ENCODE measurements around the gene RIN3.

RIN3 gene

GRCh38 chr14:92513204-92513965, at the start of gene RIN3:
Gene RIN3, plus strand, starts transcription at chr14:92513781. Its CDS starts 152 bp downstream, at chr14:92513933.
- DNase-seq: peak; percentile 7

GRCh38 chr14:92464156-92464555, 49.4 kb upstream of the RIN3 start:
- DNase-seq: no peak

GRCh38 chr14:92464716-92465115, 48.9 kb upstream of the RIN3 start:
- no peak for DNase-seq

- DNase-seq: no peak
Observed at GRCh38 chr14:92465353-92466055, 48.1 kb upstream of the RIN3 start.

GRCh38 chr14:92466059-92466458, 47.5 kb upstream of the RIN3 start:
- DNase-seq: no peak

GRCh38 chr14:92469515-92469914, 44.1 kb upstream of the RIN3 start:
- no peak for DNase-seq

- DNase-seq: no peak
Observed at GRCh38 chr14:92470215-92470614, 43.4 kb upstream of the RIN3 start.

- DNase-seq: no peak
Observed at GRCh38 chr14:92470811-92471210, 42.8 kb upstream of the RIN3 start.

- DNase-seq: no peak
Observed at GRCh38 chr14:92471919-92472318, 41.7 kb upstream of the RIN3 start.

- no peak for DNase-seq
Observed at GRCh38 chr14:92472860-92473259, 40.7 kb upstream of the RIN3 start.

- no peak for DNase-seq
Observed at GRCh38 chr14:92473261-92473968, 40.2 kb upstream of the RIN3 start.

GRCh38 chr14:92473969-92474535, 39.5 kb upstream of the RIN3 start:
- no peak for DNase-seq

GRCh38 chr14:92475037-92475436, 38.5 kb upstream of the RIN3 start:
- DNase-seq: no peak

GRCh38 chr14:92475451-92476187, 38.0 kb upstream of the RIN3 start:
- DNase-seq: peak; percentile 15

- no peak for DNase-seq
Observed at GRCh38 chr14:92480856-92481255, 32.7 kb upstream of the RIN3 start.

- no peak for DNase-seq
Observed at GRCh38 chr14:92481386-92481785, 32.2 kb upstream of the RIN3 start.

GRCh38 chr14:92481811-92482555, 31.6 kb upstream of the RIN3 start:
- no peak for DNase-seq

- DNase-seq: no peak
Observed at GRCh38 chr14:92482621-92483319, 30.8 kb upstream of the RIN3 start.

GRCh38 chr14:92484132-92484823, 29.3 kb upstream of the RIN3 start:
- no peak for DNase-seq

GRCh38 chr14:92486881-92487280, 26.7 kb upstream of the RIN3 start:
- no peak for DNase-seq

Data from NCI-H748 treated with DMSO at 0.1 percent for 48 hours (cell line).